ENCODE measurements around the gene KLHL12.

KLHL12 gene

DNA sequence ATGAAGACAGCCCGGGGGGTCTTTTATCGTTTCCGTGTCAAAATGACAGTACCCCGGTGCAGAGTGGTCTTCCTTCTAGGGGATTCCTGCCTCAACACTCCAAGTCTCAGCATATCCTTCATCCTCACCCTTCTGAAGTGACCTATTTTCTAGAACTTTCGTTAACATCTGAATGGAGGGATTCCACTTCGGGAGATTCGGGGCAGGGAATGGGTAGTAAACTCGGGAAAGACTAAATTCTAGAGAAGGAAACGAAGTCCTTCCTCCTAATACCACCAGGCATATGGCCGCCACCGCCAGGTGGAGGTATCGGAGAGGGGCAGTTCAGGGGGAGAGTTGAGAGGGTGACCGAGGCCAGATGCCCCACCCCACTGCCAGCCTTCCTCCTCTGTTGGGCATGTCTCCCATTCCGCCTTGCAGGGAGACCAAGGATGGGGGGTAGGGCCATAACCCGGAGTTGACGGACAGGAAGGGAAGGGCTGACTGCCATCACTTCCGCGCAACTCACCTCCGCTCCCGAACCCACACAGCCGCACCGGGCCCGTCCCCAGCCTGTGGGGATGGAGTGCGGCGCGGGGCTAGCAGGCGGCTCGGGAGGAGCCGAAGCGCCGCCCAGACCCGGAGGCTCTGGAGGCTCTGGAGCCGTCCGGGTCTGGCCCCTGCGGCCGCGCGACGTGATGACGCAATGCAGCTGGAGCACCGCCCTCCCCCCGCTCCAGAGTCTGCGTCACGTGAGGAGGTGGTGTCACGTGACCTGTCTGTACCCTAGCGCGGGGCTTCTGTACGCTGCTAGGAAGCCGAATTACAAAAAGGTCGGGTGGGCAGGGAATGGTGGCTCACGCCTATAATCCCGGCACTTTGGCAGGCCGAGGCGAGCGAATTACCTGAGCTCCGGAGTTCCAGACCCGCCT is at the start of gene KLHL12:
Gene KLHL12, minus strand, starts transcription at position 654 of the 911 bp plus-strand sequence. CDS start 2,072 bp downstream, outside the sequence.
- TF ChIP-seq, protein P1, sequence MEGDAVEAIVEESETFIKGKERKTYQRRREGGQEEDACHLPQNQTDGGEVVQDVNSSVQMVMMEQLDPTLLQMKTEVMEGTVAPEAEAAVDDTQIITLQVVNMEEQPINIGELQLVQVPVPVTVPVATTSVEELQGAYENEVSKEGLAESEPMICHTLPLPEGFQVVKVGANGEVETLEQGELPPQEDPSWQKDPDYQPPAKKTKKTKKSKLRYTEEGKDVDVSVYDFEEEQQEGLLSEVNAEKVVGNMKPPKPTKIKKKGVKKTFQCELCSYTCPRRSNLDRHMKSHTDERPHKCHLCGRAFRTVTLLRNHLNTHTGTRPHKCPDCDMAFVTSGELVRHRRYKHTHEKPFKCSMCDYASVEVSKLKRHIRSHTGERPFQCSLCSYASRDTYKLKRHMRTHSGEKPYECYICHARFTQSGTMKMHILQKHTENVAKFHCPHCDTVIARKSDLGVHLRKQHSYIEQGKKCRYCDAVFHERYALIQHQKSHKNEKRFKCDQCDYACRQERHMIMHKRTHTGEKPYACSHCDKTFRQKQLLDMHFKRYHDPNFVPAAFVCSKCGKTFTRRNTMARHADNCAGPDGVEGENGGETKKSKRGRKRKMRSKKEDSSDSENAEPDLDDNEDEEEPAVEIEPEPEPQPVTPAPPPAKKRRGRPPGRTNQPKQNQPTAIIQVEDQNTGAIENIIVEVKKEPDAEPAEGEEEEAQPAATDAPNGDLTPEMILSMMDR (IDR thresholded peaks at IDR 0.05; ENCODE audit: low read depth, low read length): peak; percentile 44; the same call in 1 of the 2 replicates
- peak within 1 kb of the TSS; percentile 84 for H3K4me3 ChIP-seq (ENCODE audit: low read depth, low read length)

DNA sequence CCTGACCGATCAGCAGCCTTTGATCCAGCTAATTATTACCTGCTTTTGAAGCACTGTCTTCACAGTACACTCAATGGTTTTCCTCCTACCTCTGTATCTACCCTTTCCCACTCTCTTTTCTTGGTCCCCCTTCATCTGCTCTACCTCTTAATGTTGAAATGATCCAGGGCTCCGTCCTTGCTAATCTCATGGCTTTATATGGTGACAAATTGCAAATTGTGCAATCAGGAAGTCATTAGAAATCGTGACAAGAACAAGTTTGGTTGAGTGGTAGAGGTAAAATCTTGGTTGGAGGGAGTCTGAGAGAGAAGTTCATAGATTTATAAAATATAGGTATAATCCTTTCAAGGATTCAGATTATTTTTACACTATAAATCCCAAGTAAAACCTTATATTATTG is 49.6 kb upstream of the KLHL12 start:
- TF ChIP-seq, protein P1 (IDR thresholded peaks at IDR 0.05; ENCODE audit: low read depth, low read length): no peak
- H3K4me3 ChIP-seq (ENCODE audit: low read depth, low read length): no peak overlapping the region

DNA sequence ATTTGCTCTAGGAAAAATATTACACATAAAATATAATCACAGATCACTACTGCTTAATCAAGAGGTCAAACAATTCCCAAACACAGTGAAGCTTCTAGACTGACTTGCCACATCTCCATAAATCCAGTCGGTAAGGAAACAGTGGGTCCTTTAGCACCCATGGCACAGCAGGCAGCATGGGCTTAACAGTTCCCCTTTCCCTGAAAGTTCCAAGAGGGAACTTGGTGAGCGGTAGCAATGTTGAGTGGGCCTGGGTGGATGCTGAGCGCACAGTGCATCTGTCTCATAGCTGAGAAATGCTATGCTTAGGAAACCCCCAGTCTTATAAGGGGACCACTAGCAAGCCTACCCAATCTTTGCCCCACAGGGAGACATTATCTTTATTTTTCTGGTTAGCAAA is 47.8 kb upstream of the KLHL12 start:
- TF ChIP-seq, protein P1 (IDR thresholded peaks at IDR 0.05; ENCODE audit: low read depth, low read length): no peak

DNA sequence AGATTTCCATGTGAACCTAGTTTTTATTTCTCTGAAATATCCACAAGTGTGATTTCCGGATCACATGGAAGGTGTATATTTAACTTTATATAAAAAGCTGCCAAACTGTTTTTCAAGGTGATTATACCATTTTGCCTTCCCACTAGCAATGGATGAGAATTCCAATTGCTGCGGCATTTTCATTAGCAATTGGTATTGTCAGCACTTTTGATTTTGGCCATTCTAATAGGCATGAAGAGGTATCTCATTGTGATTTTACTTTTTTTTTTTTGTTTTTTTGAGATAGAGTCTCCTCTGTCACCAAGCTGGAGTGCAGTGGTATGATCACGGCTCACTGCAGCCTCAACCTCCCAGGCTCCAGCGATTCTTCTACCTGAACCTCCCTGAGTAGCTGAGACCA is 45.0 kb upstream of the KLHL12 start:
- TF ChIP-seq, protein P1 (IDR thresholded peaks at IDR 0.05; ENCODE audit: low read depth, low read length): no peak
- H3K4me3 ChIP-seq (ENCODE audit: low read depth, low read length): no peak overlapping the region

More for the DNA sequence above, 47.8 kb upstream of the KLHL12 start:
- H3K4me3 ChIP-seq (ENCODE audit: low read depth, low read length): no peak overlapping the region

DNA sequence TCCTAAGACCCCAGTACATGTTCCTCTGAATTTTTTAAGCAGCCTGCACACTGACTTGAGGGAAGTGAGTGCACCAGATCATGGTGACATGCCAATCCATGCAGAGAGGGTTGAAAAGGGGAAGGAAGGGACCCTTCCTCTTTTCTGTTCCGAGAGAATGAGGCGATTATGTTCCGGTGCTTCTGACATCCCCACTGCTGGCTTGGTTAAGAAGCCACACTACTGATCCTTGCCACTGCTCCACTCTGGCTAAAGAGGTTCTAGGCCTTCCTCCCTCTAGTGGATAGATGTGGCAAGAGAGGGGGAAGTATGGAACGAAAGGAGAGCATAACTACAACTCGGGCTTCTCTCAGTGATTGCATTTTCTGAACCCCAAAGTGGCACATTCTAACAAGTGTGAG is 41.9 kb upstream of the KLHL12 start:
- H3K4me3 ChIP-seq (ENCODE audit: low read depth, low read length): no peak overlapping the region
- TF ChIP-seq, protein P1 (IDR thresholded peaks at IDR 0.05; ENCODE audit: low read depth, low read length): peak; percentile 75

DNA sequence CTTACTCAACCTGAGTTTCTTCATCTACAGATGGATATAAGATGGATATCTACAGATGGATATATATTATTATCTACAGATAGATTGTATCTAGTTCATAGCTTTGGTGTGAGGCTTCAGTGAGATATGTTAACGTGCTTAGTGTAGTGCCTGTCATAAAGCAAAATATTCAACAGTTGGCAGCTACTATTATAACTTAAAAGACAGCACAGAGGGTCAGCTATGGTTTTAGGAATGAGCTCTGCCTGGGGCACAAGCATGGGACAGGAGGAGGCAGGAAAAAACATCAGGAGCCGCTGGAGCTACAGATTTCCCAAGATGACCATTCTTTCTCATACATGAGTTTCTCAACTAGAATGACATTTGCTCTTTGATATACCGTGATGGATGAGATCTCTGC is 41.3 kb upstream of the KLHL12 start:
- no peak overlapping the region for H3K4me3 ChIP-seq (ENCODE audit: low read depth, low read length)

More for the DNA sequence above, 41.3 kb upstream of the KLHL12 start:
- TF ChIP-seq, protein P1 (IDR thresholded peaks at IDR 0.05; ENCODE audit: low read depth, low read length): no peak

Measured in WI38 (cell line).